ENCODE measurements around the gene CNPY4.

GRCh38 chr7:100105534-100105933 lies 13.9 kb upstream of the CNPY4 start:
- TF ChIP-seq POLR2A (IDR thresholded peaks at IDR 0.05), result no peak
- no peak for TF ChIP-seq CTCF (IDR thresholded peaks at IDR 0.05)
